IMR-90 (cell line): ENCODE data around the gene HDAC9. TPM values are rescaled to one million over a fixed set of nuclear protein-coding genes. Genes with fewer than 3 reads are reported as not detected.

Experiments
- ATAC-seq: fragments of 200-7000 bp; cut with Tn5 transposase; 2 replicates; pipeline ENCODE4 v1.9.1; 2020; ENCODE audit warnings: low read depth, mild to moderate bottlenecking, moderate library complexity
- BruUV-seq: library from RNA; stranded (reverse); fragments of 400-500 nt; replicated peaks from 2 replicates; lab custom pipeline; 2021; lab: Mats Ljungman, UMichigan
- CTCF ChIA-PET: fragments of 300-600 bp; formaldehyde crosslinking; extraction: SDS; loops from one replicate; lab custom pipeline; 2021; ENCODE audit warnings: antibody characterized with exemption; lab: Yijun Ruan, JAX
- POLR2A ChIA-PET: fragments of 300-600 bp; sonication (Branson Sonifier 250); formaldehyde crosslinking; loops from one replicate; lab custom pipeline; 2022; ENCODE audit warnings: antibody characterized with exemption; ENCODE audit not compliant: unreplicated experiment; lab: Charles Lee
- DNase-seq: peaks from one replicate; pipeline ENCODE4 v3.0.0; 2013
- H2AFZ ChIP-seq: replicated peaks from 2 replicates; pipeline ENCODE3; 2013; ENCODE audit warnings: low read length, mild to moderate bottlenecking; ENCODE audit not compliant: poor library complexity
- H2AK5ac ChIP-seq: 2 replicates; pipeline ENCODE4 v1.6.1; 2013; ENCODE audit warnings: low read depth, low read length, inconsistent platforms
- H2AK9ac ChIP-seq: replicated peaks from 2 replicates; pipeline ENCODE3; 2013; ENCODE audit warnings: mild to moderate bottlenecking, low read depth, low read length, moderate library complexity; ENCODE audit not compliant: poor library complexity
- H2BK120ac ChIP-seq: 2 replicates; pipeline ENCODE4 v1.6.1; 2013; ENCODE audit warnings: low read depth, low read length, inconsistent platforms
- H2BK15ac ChIP-seq: 3 replicates; pipeline ENCODE4 v1.6.1; 2013; ENCODE audit warnings: low read depth, low read length, inconsistent platforms
- H2BK20ac ChIP-seq: 2 replicates; pipeline ENCODE4 v1.6.1; 2013; ENCODE audit warnings: low read depth, mild to moderate bottlenecking, inconsistent platforms, low read length, moderate library complexity
- H2BK5ac ChIP-seq: 2 replicates; pipeline ENCODE4 v1.6.1; 2013; ENCODE audit warnings: mild to moderate bottlenecking, low read depth, low read length, inconsistent platforms; ENCODE audit not compliant: poor library complexity, severe bottlenecking
- H3K14ac ChIP-seq: replicated peaks from 2 replicates; pipeline ENCODE4 v1.6.1; 2013; ENCODE audit warnings: low read depth, low read length, inconsistent platforms
- H3K18ac ChIP-seq: 2 replicates; pipeline ENCODE4 v1.6.1; 2013; ENCODE audit warnings: low read depth, low read length, control low read depth
- H3K23ac ChIP-seq: 2 replicates; pipeline ENCODE4 v1.6.1; 2013; ENCODE audit warnings: low read depth, low read length, inconsistent platforms
- H3K27ac ChIP-seq: 2 replicates; pipeline ENCODE4 v1.5.1; 2013; ENCODE audit warnings: mild to moderate bottlenecking, control low read depth, low read length; ENCODE audit not compliant: insufficient read depth
- H3K27me3 ChIP-seq: 2 replicates; pipeline ENCODE4 v1.6.1; 2013; ENCODE audit warnings: low read length; ENCODE audit not compliant: control insufficient read depth, insufficient read depth
- H3K36me3 ChIP-seq: 2 replicates; pipeline ENCODE4 v1.6.1; 2013; ENCODE audit warnings: low read length, mixed read lengths; ENCODE audit not compliant: control insufficient read depth, insufficient read depth
- H3K4ac ChIP-seq: 2 replicates; pipeline ENCODE4 v1.6.1; 2013; ENCODE audit warnings: low read depth, low read length, inconsistent platforms
- H3K4me1 ChIP-seq: 2 replicates; pipeline ENCODE4 v1.6.1; 2013; ENCODE audit warnings: low read length, mixed read lengths; ENCODE audit not compliant: control insufficient read depth, insufficient read depth
- H3K4me2 ChIP-seq: 2 replicates; pipeline ENCODE4 v1.6.1; 2013; ENCODE audit warnings: low read depth, mild to moderate bottlenecking, control low read depth, low read length, moderate library complexity
- H3K4me3 ChIP-seq: 2 replicates; pipeline ENCODE4 v1.5.1; 2013; ENCODE audit warnings: low read depth, mild to moderate bottlenecking, control low read depth, low read length, moderate library complexity; ENCODE audit not compliant: insufficient read depth
- H3K56ac ChIP-seq: 2 replicates; pipeline ENCODE4 v1.6.1; 2013; ENCODE audit warnings: low read length, inconsistent platforms; ENCODE audit not compliant: insufficient read depth; ENCODE audit errors: extremely low read depth
- H3K79me1 ChIP-seq, 2 experiments: 2 replicates each; pipeline ENCODE4 v1.6.1; 2013; ENCODE audit warnings: low read length in 2 of 2, inconsistent platforms in 1 of 2, low read depth in 1 of 2
- H3K9ac ChIP-seq: 2 replicates; pipeline ENCODE4 v1.6.1; 2013; ENCODE audit warnings: low read depth, low read length, control low read depth
- H3K9me1 ChIP-seq: 2 replicates; pipeline ENCODE4 v1.6.1; 2013; ENCODE audit warnings: low read length, inconsistent platforms; ENCODE audit not compliant: insufficient read depth
- H3K9me3 ChIP-seq: 2 replicates; pipeline ENCODE4 v1.6.1; 2013; ENCODE audit warnings: low read length; ENCODE audit not compliant: control insufficient read depth, insufficient read depth
- H4K20me1 ChIP-seq: 2 replicates; pipeline ENCODE4 v1.6.1; 2013; ENCODE audit warnings: low read length, inconsistent platforms; ENCODE audit not compliant: insufficient read depth
- H4K5ac ChIP-seq: 2 replicates; pipeline ENCODE4 v1.6.1; 2013; ENCODE audit warnings: mild to moderate bottlenecking, low read depth, low read length, control low read depth
- H4K8ac ChIP-seq, 2 experiments: 2 replicates each; pipeline ENCODE4 v1.6.1; 2013; ENCODE audit warnings: low read depth in 2 of 2, low read length in 2 of 2, control low read depth in 1 of 2, inconsistent platforms in 1 of 2
- H4K91ac ChIP-seq: 2 replicates; pipeline ENCODE4 v1.6.1; 2013; ENCODE audit warnings: low read depth, low read length, inconsistent platforms; ENCODE audit not compliant: insufficient read depth
- BHLHE40 ChIP-seq: fragments of 150-350 bp; IDR thresholded peaks from 2 replicates; pipeline ENCODE4 v1.6.1; 2016; ENCODE audit warnings: mild to moderate bottlenecking, low read depth, low read length
- CEBPB ChIP-seq: IDR thresholded peaks from 2 replicates; pipeline ENCODE4 v1.6.1; 2012; ENCODE audit warnings: low read depth, low read length, improper control_type of control experiment
- CHD1 ChIP-seq: IDR thresholded peaks from 2 replicates; pipeline ENCODE4 v1.6.1; 2012; ENCODE audit warnings: low read depth, low read length, improper control_type of control experiment
- FOS ChIP-seq: fragments of 150-350 bp; IDR thresholded peaks from 2 replicates; pipeline ENCODE4 v1.6.1; 2016; ENCODE audit warnings: low read depth, low read length
- MAFK ChIP-seq: IDR thresholded peaks from 2 replicates; pipeline ENCODE4 v1.6.1; 2012; ENCODE audit warnings: low read depth, low read length, improper control_type of control experiment
- MAZ ChIP-seq: IDR thresholded peaks from 2 replicates; pipeline ENCODE4 v1.6.1; 2012; ENCODE audit warnings: low read depth, mild to moderate bottlenecking, low read length, improper control_type of control experiment, moderate library complexity, borderline replicate concordance
- MXI1 ChIP-seq: IDR thresholded peaks from 2 replicates; pipeline ENCODE4 v1.6.1; 2012; ENCODE audit warnings: low read depth, mild to moderate bottlenecking, low read length, moderate library complexity, borderline replicate concordance
- NFE2L2 ChIP-seq: fragments of 150-350 bp; IDR thresholded peaks from 2 replicates; pipeline ENCODE4 v1.6.1; 2016; ENCODE audit warnings: low read depth, mild to moderate bottlenecking, low read length
- POLR2A ChIP-seq: IDR thresholded peaks from 2 replicates; pipeline ENCODE4 v1.6.1; 2012; ENCODE audit warnings: mild to moderate bottlenecking, low read depth, low read length
- RAD21 ChIP-seq: IDR thresholded peaks from 2 replicates; pipeline ENCODE4 v1.6.1; 2012; ENCODE audit warnings: low read length, improper control_type of control experiment
- RCOR1 ChIP-seq: IDR thresholded peaks from 2 replicates; pipeline ENCODE4 v1.6.1; 2012; ENCODE audit warnings: mild to moderate bottlenecking, low read length, improper control_type of control experiment; ENCODE audit not compliant: insufficient replicate concordance
- RFX5 ChIP-seq: IDR thresholded peaks from 2 replicates; pipeline ENCODE4 v1.8.0; 2012; ENCODE audit warnings: low read depth, mild to moderate bottlenecking, low read length, moderate library complexity
- SMC3 ChIP-seq: fragments of 150-350 bp; IDR thresholded peaks from 2 replicates; pipeline ENCODE4 v1.6.1; 2016; ENCODE audit warnings: low read depth, mild to moderate bottlenecking, antibody characterized with exemption, low read length, moderate library complexity
- dilution Hi-C: fragments of 300-500 bp; cut with HindIII; formaldehyde crosslinking; loops from one replicate; pipeline ENCODE4 v1.14.3; 2018; ENCODE audit warnings: low sequenced_read_pairs; ENCODE audit not compliant: unreplicated experiment
- in situ Hi-C: fragments of 300-500 bp; cut with MboI; formaldehyde crosslinking; loops from 3 replicates; pipeline ENCODE4 v1.14.3; 2019; ENCODE audit warnings: low sequenced_read_pairs, inconsistent platforms, mixed read lengths
- intact Hi-C: fragments of 100-400 bp; cut with micrococcal nuclease; formaldehyde crosslinking; loops from 2 replicates; pipeline ENCODE4 v1.10.0; 2022
- polyA plus RNA-seq, 3 experiments: library from polyadenylated mRNA; depleted of rRNA; stranded (reverse); fragments of >200 nt; gene quantifications; 2 replicates each; pipeline ENCODE4 v1.2.3, GENCODE V29; 2012; ENCODE audit warnings: low replicate concordance in 1 of 3
- total RNA-seq: library from RNA; depleted of rRNA; stranded (reverse); fragments of >200 nt; gene quantifications from 2 replicates; pipeline ENCODE4 v1.2.3, GENCODE V29; 2012
- TF ChIP-seq, protein P1 (sequence below): fragments of 150-350 bp; IDR thresholded peaks from 2 replicates; pipeline ENCODE4 v1.6.1; 2016; ENCODE audit warnings: low read depth, mild to moderate bottlenecking, low read length, moderate library complexity, borderline replicate concordance
- TF ChIP-seq, protein P2 (sequence below): conservative IDR thresholded peaks from 2 replicates; pipeline ENCODE4 v1.5.1; 2012; ENCODE audit warnings: mild to moderate bottlenecking, low read depth, low read length, improper control_type of control experiment
- TF ChIP-seq, protein P3 (sequence below): fragments of 150-350 bp; IDR thresholded peaks from 2 replicates; pipeline ENCODE4 v1.6.1; 2017; ENCODE audit warnings: mild to moderate bottlenecking, antibody characterized with exemption, low read length, low read depth

HDAC9 gene
- total and polyA plus RNA-seq, 2 of the 4 experiments (the other 2 are of a cell fraction), result 4.3 to 24.7 TPM

DNA sequence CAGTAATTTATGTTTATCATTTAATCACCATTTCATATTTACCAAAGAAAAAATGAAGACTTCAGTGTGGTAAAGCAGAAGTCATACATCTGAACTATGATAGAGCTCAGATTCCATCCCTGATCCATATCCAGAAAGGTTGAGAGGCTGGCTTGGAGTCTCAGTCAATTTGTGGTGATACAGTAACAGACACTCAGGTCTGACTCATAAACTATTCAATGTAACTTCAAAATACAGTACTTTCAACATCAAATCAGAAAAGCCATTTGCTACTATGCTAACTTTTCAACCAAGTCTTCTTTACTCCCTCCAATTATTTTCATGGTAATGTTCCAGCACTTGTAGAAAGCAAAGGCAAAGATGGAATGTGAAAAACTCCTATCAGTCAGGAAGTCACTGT, 190.4 kb downstream of the HDAC9 start:
- BruUV-seq, result no TSS peak
- TF ChIP-seq RFX5, result no peak
- TF ChIP-seq MAFK, result no peak
- TF ChIP-seq, protein P1, sequence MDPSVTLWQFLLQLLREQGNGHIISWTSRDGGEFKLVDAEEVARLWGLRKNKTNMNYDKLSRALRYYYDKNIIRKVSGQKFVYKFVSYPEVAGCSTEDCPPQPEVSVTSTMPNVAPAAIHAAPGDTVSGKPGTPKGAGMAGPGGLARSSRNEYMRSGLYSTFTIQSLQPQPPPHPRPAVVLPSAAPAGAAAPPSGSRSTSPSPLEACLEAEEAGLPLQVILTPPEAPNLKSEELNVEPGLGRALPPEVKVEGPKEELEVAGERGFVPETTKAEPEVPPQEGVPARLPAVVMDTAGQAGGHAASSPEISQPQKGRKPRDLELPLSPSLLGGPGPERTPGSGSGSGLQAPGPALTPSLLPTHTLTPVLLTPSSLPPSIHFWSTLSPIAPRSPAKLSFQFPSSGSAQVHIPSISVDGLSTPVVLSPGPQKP, result no peak
- TF ChIP-seq, protein P2, sequence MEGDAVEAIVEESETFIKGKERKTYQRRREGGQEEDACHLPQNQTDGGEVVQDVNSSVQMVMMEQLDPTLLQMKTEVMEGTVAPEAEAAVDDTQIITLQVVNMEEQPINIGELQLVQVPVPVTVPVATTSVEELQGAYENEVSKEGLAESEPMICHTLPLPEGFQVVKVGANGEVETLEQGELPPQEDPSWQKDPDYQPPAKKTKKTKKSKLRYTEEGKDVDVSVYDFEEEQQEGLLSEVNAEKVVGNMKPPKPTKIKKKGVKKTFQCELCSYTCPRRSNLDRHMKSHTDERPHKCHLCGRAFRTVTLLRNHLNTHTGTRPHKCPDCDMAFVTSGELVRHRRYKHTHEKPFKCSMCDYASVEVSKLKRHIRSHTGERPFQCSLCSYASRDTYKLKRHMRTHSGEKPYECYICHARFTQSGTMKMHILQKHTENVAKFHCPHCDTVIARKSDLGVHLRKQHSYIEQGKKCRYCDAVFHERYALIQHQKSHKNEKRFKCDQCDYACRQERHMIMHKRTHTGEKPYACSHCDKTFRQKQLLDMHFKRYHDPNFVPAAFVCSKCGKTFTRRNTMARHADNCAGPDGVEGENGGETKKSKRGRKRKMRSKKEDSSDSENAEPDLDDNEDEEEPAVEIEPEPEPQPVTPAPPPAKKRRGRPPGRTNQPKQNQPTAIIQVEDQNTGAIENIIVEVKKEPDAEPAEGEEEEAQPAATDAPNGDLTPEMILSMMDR, result no peak
- no peak for TF ChIP-seq NFE2L2
- TF ChIP-seq POLR2A, result no peak
- TF ChIP-seq, protein P3, sequence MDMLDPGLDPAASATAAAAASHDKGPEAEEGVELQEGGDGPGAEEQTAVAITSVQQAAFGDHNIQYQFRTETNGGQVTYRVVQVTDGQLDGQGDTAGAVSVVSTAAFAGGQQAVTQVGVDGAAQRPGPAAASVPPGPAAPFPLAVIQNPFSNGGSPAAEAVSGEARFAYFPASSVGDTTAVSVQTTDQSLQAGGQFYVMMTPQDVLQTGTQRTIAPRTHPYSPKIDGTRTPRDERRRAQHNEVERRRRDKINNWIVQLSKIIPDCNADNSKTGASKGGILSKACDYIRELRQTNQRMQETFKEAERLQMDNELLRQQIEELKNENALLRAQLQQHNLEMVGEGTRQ, result no peak
- TF ChIP-seq CEBPB, result no peak
- TF ChIP-seq SMC3, result no peak
- no peak for TF ChIP-seq RAD21
- no peak for TF ChIP-seq CHD1
- TF ChIP-seq MAZ, result no peak
- TF ChIP-seq RCOR1, result no peak
- no peak for TF ChIP-seq FOS
- TF ChIP-seq MXI1, result no peak
- no peak for TF ChIP-seq BHLHE40
- ChIA-PET CTCF (interaction anchor here (0.6 to 0.9 kb wide), 2 partner anchors 28 to 106 kb away, joined by 3 read pairs; no protein-coding TSS in a partner anchor), POLR2A (no interaction called here)
- Histone ChIP-seq H3K56ac (no peak overlapping the region), H4K8ac (no peak overlapping the region), H3K23ac (no peak overlapping the region), H2AK5ac (no peak overlapping the region), H3K4me3 (no peak overlapping the region), H2AK9ac (no peak overlapping the region), H3K4ac (no peak overlapping the region), H4K91ac (no peak overlapping the region), H3K27ac (no peak overlapping the region), H4K20me1 (no peaks in the 10 kb centered on the region), H3K36me3 (no peaks in the 10 kb centered on the region), H3K4me1 (no peaks in the 10 kb centered on the region), H3K27me3 (no peaks in the 10 kb centered on the region), H3K9ac (no peak overlapping the region), H3K9me3 (no peaks in the 10 kb centered on the region), H2AFZ (no peak overlapping the region), H3K4me2 (no peak overlapping the region), H2BK15ac (no peak overlapping the region), H4K5ac (no peak overlapping the region), H2BK120ac (no peak overlapping the region), H3K79me1 (no peaks in the 10 kb centered on the region), H3K14ac (no peak overlapping the region), H3K18ac (no peak overlapping the region), H3K9me1 (no peaks in the 10 kb centered on the region), H2BK5ac (no peak overlapping the region), H2BK20ac (no peak overlapping the region)
- dilution Hi-C loops, result no loop called here
- DNase-seq (peak; percentile 67), ATAC-seq (peak; percentile 53; the same call in 1 of the 2 replicates)
- intact Hi-C loops, result no loop called here
- in situ Hi-C loops, result loop anchor here (25.0 kb wide), 1 partner anchor 751 kb away; no protein-coding TSS in a partner anchor
